ENCODE data around the gene SLAMF9.

Gene SLAMF9

GRCh38 chr1:159949123-159949522, 4.9 kb downstream of the SLAMF9 start:
- TF ChIP-seq ZNF565 (CRISPR knock-in tag; conservative IDR thresholded peaks at IDR 0.05; ENCODE audit: low read depth) (no peak), BACH2 (CRISPR knock-in tag; IDR thresholded peaks at IDR 0.05; ENCODE audit: borderline replicate concordance) (no peak), SNAI2 (CRISPR knock-in tag; IDR thresholded peaks at IDR 0.05) (no peak), ZFP30 (CRISPR knock-in tag; IDR thresholded peaks at IDR 0.05) (no peak), TCF4 (CRISPR knock-in tag; IDR thresholded peaks at IDR 0.05; ENCODE audit: borderline replicate concordance) (no peak), CSDC2 (CRISPR knock-in tag; IDR thresholded peaks at IDR 0.05) (no peak), OSR1 (CRISPR knock-in tag; IDR thresholded peaks at IDR 0.05) (no peak), TSHZ2 (CRISPR knock-in tag; IDR thresholded peaks at IDR 0.05) (no peak), ZC3H10 (CRISPR knock-in tag; IDR thresholded peaks at IDR 0.05) (no peak), ARNTL (CRISPR knock-in tag; IDR thresholded peaks at IDR 0.05; ENCODE audit: borderline replicate concordance, low read depth) (no peak)
- ATAC-seq = no peak

GRCh38 chr1:159947942-159948341, 6.1 kb downstream of the SLAMF9 start:
- TF ChIP-seq ZNF8 (CRISPR knock-in tag; IDR thresholded peaks at IDR 0.05) = no peak
- no peak for TF ChIP-seq PPARA (CRISPR knock-in tag; IDR thresholded peaks at IDR 0.05; ENCODE audit: borderline replicate concordance)
- TF ChIP-seq SNAI2 (CRISPR knock-in tag; IDR thresholded peaks at IDR 0.05) = no peak
- no peak for TF ChIP-seq ZC3H10 (CRISPR knock-in tag; IDR thresholded peaks at IDR 0.05)
- no peak for TF ChIP-seq ZFP3 (CRISPR knock-in tag; IDR thresholded peaks at IDR 0.05)
- TF ChIP-seq POU6F1 (CRISPR knock-in tag; IDR thresholded peaks at IDR 0.05; ENCODE audit: borderline replicate concordance, low read depth) = no peak
- TF ChIP-seq BACH2 (CRISPR knock-in tag; IDR thresholded peaks at IDR 0.05; ENCODE audit: borderline replicate concordance) = no peak
- TF ChIP-seq ZNF565 (CRISPR knock-in tag; conservative IDR thresholded peaks at IDR 0.05; ENCODE audit: low read depth) = no peak
- no peak for ATAC-seq

- no peak for ATAC-seq
- TF ChIP-seq CSDC2 (CRISPR knock-in tag; IDR thresholded peaks at IDR 0.05) (no peak), ZFP30 (CRISPR knock-in tag; IDR thresholded peaks at IDR 0.05) (no peak), ISL1 (CRISPR knock-in tag; IDR thresholded peaks at IDR 0.05) (no peak), ZNF565 (CRISPR knock-in tag; conservative IDR thresholded peaks at IDR 0.05; ENCODE audit: low read depth) (no peak), ESRRG (CRISPR knock-in tag; IDR thresholded peaks at IDR 0.05) (no peak), RARB (CRISPR knock-in tag; IDR thresholded peaks at IDR 0.05) (no peak), CREB5 (CRISPR knock-in tag; IDR thresholded peaks at IDR 0.05; ENCODE audit: low read depth) (no peak), PPARA (CRISPR knock-in tag; IDR thresholded peaks at IDR 0.05; ENCODE audit: borderline replicate concordance) (no peak), POU6F1 (CRISPR knock-in tag; IDR thresholded peaks at IDR 0.05; ENCODE audit: borderline replicate concordance, low read depth) (no peak)
- TF ChIP-seq, protein P1, sequence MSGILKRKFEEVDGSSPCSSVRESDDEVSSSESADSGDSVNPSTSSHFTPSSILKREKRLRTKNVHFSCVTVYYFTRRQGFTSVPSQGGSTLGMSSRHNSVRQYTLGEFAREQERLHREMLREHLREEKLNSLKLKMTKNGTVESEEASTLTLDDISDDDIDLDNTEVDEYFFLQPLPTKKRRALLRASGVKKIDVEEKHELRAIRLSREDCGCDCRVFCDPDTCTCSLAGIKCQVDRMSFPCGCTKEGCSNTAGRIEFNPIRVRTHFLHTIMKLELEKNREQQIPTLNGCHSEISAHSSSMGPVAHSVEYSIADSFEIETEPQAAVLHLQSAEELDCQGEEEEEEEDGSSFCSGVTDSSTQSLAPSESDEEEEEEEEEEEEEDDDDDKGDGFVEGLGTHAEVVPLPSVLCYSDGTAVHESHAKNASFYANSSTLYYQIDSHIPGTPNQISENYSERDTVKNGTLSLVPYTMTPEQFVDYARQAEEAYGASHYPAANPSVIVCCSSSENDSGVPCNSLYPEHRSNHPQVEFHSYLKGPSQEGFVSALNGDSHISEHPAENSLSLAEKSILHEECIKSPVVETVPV (CRISPR knock-in tag; IDR thresholded peaks at IDR 0.05) = no peak
Measured at GRCh38 chr1:159946242-159947187, 7.5 kb downstream of the SLAMF9 start.
